Psoas muscle (tissue), 8 donors: ENCODE results near the gene TOGARAM2. TPM values are rescaled to one million over a fixed set of nuclear protein-coding genes. Genes with fewer than 3 reads are reported as not detected.

ENCODE experiments used
- ATAC-seq, 4 donors: fragments of 200-7000 bp; cut with Tn5 transposase; one replicate each; pipeline ENCODE4 v1.9.1; 2020; ENCODE audit warnings: moderate library complexity in 3 of 4, mild to moderate bottlenecking in 2 of 4
- DNase-seq, 2 donors: peaks; one replicate each; pipeline ENCODE4 v3.0.0-alpha.2; 2020
- H3K27ac ChIP-seq: fragments of 200-600 bp; one replicate; pipeline ENCODE4 v1.8.0; 2022
- H3K27me3 ChIP-seq, 3 donors: fragments of 200-600 bp in 1 of 3; one replicate each; pipeline versions ENCODE4 v1.6.1 to v1.8.0; 2013 to 2022; ENCODE audit warnings: low read length in 2 of 3, mild to moderate bottlenecking in 2 of 3, moderate library complexity in 1 of 3; ENCODE audit not compliant: insufficient read depth in 3 of 3
- H3K36me3 ChIP-seq, 2 donors: fragments of 200-600 bp in 1 of 2; one replicate each; pipeline versions ENCODE4 v1.6.1 to v1.8.0; 2013 to 2022; ENCODE audit warnings: low read depth in 1 of 2, mild to moderate bottlenecking in 1 of 2, moderate library complexity in 1 of 2; ENCODE audit not compliant: insufficient read depth in 1 of 2
- H3K4me1 ChIP-seq: fragments of 200-600 bp; one replicate; pipeline ENCODE4 v1.8.0; 2022
- H3K4me3 ChIP-seq: fragments of 200-600 bp; one replicate; pipeline ENCODE4 v1.8.0; 2022; ENCODE audit warnings: mild to moderate bottlenecking
- H3K9me3 ChIP-seq: fragments of 200-600 bp; one replicate; pipeline ENCODE4 v1.8.0; 2022
- CTCF ChIP-seq: fragments of 200-600 bp; IDR thresholded peaks from one replicate; pipeline ENCODE4 v1.8.0; 2022; ENCODE audit warnings: antibody characterized with exemption
- WGBS, 3 donors: extraction: QIAGEN DNeasy Blood & Tissue Kit; methylation state at CpG; one replicate each; pipeline versions ENCODE4 v1.1.6 to v1.1.7; 2013; 5-methylcytosine and 5-hydroxymethylcytosine counted together
- intact Hi-C, 2 donors: fragments of 100-400 bp; cut with DNase I; formaldehyde crosslinking; loops; one replicate each; pipeline versions ENCODE4 v1.11.0 to v1.14.2; 2022
- polyA plus RNA-seq, 3 donors: library from polyadenylated mRNA; stranded (reverse); fragments of 200-250 nt; gene quantifications; one replicate each; pipeline ENCODE4 v1.2.3, GENCODE V29; 2013
- total RNA-seq, 4 donors: library from RNA; stranded (reverse); fragmentation: NEBNext Ultra II Directional in 2 of 4; extraction: Animal tissue kit (Norgen Biotek cat#: 25700) in 2 of 4; gene quantifications; one replicate each; pipeline versions ENCODE4 v1.2.1 to v1.2.4, GENCODE V29; 2021 to 2023
- donor health status: healthy with polysubstance abuse.
- donor health status: DM: no; HTN: no; CAD: no; lungs with moderate emphysema.
- donor health status: Bipolar disorder and iron deficiency.
- donor health status: healthy.
- donor health status: DM: yes; HTN: yes; CAD: no.
- donor health status: DM: no; HTN: no; CAD: no.
- donor health status: DM: no; HTN: no; CAD: no.
- donor health status: DM: yes; HTN: yes; CAD: no.

TOGARAM2 gene
- total and polyA plus RNA-seq, 7 donors, result 2.2 to 98.4 (median 28.6) TPM

GRCh38 chr2:29100564-29100963 is 119.5 kb downstream of the TOGARAM2 start:
- intact Hi-C loops, result no loop called here

More at GRCh38 chr2:29100564-29100963, 119.5 kb downstream of the TOGARAM2 start:
- no peaks in the 10 kb centered on the region for H3K4me1 ChIP-seq
- no peak for TF ChIP-seq CTCF
- no peaks in the 10 kb centered on the region for H3K36me3 ChIP-seq
- no peaks in the 10 kb centered on the region for H3K27me3 ChIP-seq
- DNase-seq, result no peak
- ATAC-seq, result no peak
- no peak overlapping the region for H3K27ac ChIP-seq
- H3K9me3 ChIP-seq, result no peaks in the 10 kb centered on the region
- 83 to 96% (median 95%) methylated on average over 1 of the region's 1 CpG for WGBS, 3 donors
- no peak overlapping the region for H3K4me3 ChIP-seq

Other genes with a start within 250 kb of the TOGARAM2 start
- 100 to 1,000 TPM; 448 to 628 (median 556) TPM for gene PPP1CB, start 229.5 kb upstream of the TOGARAM2 start, total RNA-seq
- 100 to 1,000 TPM; 191 to 373 (median 226) TPM for gene PPP1CB, start 229.5 kb upstream of the TOGARAM2 start, polyA plus RNA-seq
- gene SPDYA, start 170.5 kb upstream of the TOGARAM2 start, total RNA-seq, result under 1 TPM; 0.17 to 0.61 (median 0.31) TPM
- under 1 TPM in 2 of 3 donors, not detected in 1; 0.07 to 0.31 TPM for gene SPDYA, start 170.5 kb upstream of the TOGARAM2 start, polyA plus RNA-seq
- gene TRMT61B, start 111.0 kb upstream of the TOGARAM2 start, total RNA-seq, result 10 to 100 TPM in 3 of 4 donors, 1 to 10 TPM in 1; 8.7 to 12.9 (median 11.3) TPM
- 10 to 100 TPM in 2 of 3 donors, 1 to 10 TPM in 1; 9.5 to 21.7 (median 12.4) TPM for gene TRMT61B, start 111.0 kb upstream of the TOGARAM2 start, polyA plus RNA-seq
- gene WDR43, start 86.6 kb upstream of the TOGARAM2 start, total RNA-seq, result 10 to 100 TPM; 30.5 to 89.5 (median 76.1) TPM
- 10 to 100 TPM; 25.5 to 54.4 (median 33.8) TPM for gene WDR43, start 86.6 kb upstream of the TOGARAM2 start, polyA plus RNA-seq
- 1 to 10 TPM in 1 of 4 donors, under 1 TPM in 3; 0.02 to 1.0 (median 0.53) TPM for gene PCARE, start 93.2 kb downstream of the TOGARAM2 start, total RNA-seq
- under 1 TPM; 0.03 to 0.48 (median 0.09) TPM for gene PCARE, start 93.2 kb downstream of the TOGARAM2 start, polyA plus RNA-seq
- 100 to 1,000 TPM in 1 of 4 donors, 10 to 100 TPM in 3; 56.9 to 111 (median 78.1) TPM for gene CLIP4, start 134.1 kb downstream of the TOGARAM2 start, total RNA-seq
- 10 to 100 TPM; 26.7 to 89.2 (median 46.6) TPM for gene CLIP4, start 134.1 kb downstream of the TOGARAM2 start, polyA plus RNA-seq